ENCODE measurements around the gene B4GALNT2.
"Not testable (repeated sequence)": the region's sequence is repeated elsewhere in the genome, so short reads cannot be mapped to it uniquely, and the experiment has no call there.

The B4GALNT2 gene, protein sequence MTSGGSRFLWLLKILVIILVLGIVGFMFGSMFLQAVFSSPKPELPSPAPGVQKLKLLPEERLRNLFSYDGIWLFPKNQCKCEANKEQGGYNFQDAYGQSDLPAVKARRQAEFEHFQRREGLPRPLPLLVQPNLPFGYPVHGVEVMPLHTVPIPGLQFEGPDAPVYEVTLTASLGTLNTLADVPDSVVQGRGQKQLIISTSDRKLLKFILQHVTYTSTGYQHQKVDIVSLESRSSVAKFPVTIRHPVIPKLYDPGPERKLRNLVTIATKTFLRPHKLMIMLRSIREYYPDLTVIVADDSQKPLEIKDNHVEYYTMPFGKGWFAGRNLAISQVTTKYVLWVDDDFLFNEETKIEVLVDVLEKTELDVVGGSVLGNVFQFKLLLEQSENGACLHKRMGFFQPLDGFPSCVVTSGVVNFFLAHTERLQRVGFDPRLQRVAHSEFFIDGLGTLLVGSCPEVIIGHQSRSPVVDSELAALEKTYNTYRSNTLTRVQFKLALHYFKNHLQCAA

DNA sequence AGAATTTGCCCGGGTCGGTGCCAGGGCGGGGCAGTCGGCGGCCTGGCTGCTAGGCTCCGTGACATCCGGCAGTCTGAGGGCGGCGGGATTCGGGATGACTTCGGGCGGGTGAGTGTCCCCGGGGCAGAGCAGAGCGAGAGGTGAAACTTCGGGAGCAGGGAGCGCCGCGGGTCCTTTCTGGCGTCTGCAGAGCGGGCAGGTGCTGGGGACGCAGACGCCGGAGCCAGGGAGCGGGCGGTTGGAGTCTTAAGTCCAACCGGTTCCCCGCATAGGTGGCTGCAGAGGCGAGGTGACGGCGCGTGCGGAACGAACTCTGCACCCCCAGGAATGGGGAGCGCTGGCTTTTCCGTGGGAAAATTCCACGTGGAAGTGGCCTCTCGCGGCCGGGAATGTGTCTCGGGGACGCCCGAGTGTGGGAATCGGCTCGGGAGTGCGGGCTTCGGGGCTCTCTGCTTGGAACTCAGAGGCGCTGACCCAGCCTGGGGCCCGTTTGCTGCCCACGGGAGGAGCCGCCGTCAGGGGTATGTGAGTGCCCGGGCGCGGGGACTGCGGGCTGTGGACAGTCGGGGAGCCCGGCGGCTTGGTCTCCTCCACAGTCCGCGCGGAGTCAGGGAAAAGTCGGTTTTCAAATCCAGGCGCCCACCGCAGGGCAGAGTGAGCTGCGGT is at the start of gene B4GALNT2:
Gene B4GALNT2 (plus strand): TSS at position 71 of the 666 bp plus-strand sequence. CDS start 24 bp downstream, at position 95.
- DNase-seq = no peak

DNA sequence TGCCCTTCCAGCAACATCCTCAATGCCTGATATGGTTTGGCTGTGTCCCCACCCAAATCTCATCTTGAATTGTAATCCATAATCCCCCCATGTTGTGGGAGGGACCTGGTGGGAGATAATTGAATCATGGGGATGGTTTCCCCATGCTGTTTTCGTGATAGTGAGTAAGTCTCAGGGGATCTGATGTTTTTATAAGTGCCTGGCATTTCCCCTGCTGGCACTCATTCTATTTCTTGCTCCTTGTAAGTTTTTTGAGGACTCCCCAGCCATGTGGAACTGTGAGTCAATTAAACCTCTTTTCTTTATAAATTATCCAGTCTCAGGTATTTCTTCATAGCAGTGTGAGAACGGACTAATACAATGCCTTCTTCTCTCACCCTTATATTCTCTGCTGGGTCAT is 47.5 kb upstream of the B4GALNT2 start:
- not testable (repeated sequence) for DNase-seq

DNA sequence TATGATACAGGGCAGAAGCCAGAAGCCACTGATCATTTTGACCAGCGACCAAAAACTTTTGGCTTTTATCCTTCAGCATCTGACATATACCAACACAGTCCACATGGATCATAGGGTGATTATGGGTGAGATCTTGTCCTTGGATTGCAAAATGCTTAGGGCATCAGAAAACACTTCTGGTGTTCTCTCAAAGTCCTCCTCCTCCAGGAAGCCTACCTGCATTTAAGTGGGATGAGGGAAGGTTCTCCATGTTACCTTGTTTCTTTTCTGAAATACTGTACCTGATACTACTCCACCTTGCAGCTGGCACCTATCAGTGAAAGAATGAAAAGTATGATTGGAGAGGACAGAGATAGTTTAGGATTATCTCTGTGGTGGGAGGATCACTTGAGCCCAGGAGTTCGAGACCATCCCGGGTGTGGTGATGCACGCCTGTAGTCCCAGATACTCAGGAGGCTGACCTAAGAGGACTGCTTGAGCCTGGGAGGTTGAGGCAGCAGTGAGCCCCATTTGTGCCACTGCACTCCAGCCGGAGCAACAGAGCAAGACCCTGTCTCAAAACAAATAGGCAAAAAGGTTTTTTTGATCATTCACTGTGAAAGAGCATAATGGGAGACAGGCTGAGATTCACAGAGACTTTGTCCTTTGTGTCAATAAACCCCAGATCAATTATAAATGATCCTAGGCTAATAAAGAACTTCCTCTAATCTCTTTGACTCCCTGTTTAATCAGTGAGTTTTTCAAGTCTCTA is 46.8 kb upstream of the B4GALNT2 start:
- DNase-seq = no peak

DNA sequence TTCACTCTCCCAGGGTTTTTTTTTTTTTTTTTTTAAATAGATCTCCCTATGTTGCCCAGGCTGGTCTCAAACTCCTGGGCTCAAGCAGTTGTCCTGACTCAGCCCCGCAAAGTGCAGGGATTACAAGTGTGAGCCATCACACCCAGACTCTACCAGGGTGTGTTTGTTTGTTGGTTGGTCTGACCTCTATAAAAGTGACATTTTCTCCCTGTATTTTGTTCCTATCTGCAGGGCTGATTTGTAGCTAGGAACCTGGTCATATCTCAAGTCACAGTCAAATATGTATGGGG is 46.3 kb upstream of the B4GALNT2 start:
- DNase-seq = no peak

DNA sequence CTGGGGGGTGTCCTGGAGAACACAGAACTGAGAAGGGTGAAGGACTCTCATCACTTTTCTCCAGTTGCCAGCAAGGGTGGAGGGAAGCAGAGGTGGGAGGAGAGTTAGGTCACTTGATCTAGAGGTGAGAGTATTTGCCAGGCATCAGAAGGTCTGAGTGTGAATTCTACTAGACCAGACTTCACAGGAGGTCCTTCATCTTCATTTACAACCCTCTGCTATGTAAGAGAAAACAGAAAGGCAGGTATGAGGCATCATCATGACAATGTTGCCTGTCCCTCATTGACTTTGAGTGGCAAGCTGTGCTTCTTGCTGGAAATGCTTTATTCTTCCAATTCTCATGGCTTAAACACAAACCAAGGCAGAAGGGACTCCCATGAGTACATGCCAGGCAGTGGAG is 45.9 kb upstream of the B4GALNT2 start:
- DNase-seq = no peak

DNA sequence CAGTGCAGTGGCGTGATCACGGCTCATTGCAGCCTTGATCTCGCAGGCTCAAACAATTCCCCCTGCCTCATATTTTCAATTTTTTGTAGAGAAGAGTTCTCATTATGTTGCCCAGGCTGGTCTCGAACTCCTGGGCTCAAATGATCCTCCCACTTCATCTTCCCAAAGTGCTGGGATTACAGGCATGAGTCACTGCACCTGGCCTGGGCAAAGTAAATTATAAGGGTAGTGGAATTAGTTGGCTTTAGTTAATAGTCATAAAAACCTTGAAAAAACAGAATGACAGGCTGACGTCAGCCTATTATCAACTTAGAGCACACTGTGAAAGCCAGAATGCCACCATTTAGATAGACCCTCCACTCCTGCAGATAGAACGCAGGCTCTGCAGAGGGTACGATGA is 43.5 kb upstream of the B4GALNT2 start:
- no peak for DNase-seq

DNA sequence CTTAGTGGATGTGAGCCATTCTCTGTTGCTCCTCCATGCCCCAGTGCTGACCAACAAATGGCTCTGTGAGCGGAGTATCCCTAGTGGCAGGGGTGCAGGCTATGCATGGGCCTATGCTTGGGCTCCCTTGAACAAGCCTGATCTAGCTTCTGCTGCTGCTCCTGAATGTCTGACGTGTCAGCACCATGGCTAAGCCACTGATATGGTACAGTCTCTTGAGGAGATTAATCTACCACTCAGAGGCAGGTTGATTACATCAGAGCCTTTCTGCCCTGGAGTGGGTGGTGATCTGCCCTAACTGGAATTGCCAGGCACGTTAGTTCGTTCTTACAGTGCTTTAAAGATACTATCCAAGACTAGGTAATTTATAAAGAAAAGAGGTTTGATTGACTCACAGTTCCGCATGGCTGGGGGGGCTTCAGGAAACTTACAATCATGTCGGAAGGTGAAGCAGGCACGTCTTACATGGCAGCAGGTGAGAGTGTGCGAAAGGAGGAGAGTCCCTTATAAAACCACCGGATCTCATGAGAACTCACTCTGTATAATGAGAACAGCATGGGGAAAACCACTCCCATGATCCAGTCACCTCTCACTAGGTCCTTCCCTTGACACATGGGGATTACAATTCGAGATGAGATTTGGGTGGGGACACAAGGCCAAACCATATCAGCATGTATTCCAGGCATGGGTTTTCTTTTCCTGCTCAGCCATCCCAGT is 41.5 kb upstream of the B4GALNT2 start:
- no peak for DNase-seq

DNA sequence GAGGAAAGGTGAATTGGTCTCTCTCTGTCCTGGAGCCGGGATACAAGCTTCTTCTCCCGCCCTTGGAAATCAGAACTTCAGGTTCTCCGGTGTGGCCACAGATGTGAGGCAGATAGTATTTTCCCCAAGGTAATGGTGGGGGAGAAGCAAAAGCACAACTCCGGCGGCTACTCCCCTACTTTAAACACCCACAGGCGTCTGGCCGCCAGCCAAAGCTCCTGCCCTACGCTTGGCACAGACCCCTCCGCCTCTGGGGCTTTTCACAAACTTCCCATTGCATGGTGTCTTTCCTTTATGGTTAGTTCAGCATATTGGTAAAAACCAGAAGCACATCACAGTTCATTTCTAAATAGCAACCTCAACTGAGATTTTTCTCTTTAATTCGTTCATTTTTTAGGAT is 39.4 kb upstream of the B4GALNT2 start:
- DNase-seq = no peak

DNA sequence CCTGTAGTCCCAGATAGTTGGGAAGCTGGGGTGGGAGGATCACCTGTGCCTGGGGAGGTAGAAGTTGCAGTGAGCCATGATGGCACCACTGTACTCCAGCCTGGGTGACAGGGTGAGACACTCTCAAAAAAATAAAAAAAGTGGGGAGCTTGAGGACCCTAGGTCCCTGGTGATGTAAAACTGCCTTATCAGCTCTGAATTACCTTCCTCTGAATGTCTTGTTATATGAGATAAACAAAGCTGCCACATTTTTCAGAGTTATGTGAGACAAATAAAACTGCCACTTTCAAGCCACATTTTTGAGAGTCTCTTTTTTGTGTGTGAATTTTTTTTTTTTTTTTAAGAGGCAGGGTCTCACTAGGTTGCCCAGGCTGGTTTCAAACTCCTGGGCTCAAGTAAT is 32.0 kb upstream of the B4GALNT2 start:
- DNase-seq = no peak

DNA sequence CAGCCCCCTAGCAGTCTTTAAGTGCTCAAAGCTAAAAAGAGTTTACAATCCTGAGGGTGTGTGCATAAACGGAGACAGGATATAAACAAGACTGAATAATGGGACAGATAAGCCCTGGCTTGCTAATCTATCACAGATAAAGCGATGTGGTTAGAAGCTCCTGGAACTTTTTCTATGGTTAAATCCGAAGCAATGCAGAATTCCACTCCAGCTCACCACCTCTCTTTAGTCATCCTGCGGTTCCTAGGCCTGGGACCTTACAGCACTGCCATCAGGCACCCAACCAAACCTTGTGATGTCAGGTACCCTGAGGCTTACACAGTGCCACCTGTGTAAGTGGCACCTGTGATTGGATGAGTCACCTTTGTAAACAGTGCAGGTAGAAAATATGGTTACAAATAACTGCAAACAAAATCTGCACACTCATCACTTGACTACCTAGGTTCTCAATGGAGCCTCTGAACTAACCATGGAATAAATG is 31.5 kb upstream of the B4GALNT2 start:
- DNase-seq = no peak

DNA sequence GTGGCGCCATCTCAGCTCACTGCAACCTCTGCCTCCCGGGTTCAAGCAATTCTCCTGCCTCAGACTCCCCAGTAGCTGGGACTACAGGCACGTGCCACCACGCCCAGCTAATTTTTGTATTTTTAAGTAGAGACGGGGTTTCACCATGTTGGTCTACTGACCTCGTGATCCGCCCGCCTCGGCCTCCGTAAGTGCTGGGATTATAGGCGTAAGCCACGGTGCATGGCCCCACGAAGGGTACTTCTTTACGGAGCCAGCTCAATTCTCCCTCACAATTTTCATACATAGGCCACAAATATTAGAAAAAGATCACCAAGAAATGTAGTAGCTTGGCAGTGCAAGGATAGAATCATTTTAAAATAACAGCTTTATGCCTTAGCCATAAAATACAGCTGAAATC is 29.2 kb upstream of the B4GALNT2 start:
- DNase-seq = not testable (repeated sequence)

DNA sequence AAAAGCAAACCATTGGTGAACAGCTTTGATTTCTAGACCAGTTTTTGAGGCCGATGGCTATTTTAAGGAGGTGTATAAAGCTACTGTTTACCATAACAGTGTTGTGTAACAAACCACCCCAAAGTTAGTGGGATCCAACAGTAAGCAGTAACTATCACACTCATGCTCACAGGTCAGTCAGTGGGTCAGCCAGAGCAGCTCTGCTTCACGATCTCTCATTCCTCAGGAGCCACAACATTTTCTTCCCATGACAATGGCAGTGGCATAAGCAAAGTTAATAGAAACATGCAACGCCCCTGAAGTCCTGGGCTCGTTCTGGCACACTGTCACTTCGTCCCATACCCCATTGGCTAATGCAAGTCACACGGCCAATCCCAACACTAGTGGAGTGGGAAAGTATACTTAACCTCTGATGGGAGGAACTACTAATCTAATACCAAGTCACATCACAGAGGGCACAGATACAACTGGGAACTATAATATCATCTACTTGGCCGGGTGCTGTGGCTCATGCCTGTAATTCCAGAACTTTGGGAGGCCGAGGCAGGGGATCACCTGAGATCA is 28.0 kb upstream of the B4GALNT2 start:
- no peak for DNase-seq

DNA sequence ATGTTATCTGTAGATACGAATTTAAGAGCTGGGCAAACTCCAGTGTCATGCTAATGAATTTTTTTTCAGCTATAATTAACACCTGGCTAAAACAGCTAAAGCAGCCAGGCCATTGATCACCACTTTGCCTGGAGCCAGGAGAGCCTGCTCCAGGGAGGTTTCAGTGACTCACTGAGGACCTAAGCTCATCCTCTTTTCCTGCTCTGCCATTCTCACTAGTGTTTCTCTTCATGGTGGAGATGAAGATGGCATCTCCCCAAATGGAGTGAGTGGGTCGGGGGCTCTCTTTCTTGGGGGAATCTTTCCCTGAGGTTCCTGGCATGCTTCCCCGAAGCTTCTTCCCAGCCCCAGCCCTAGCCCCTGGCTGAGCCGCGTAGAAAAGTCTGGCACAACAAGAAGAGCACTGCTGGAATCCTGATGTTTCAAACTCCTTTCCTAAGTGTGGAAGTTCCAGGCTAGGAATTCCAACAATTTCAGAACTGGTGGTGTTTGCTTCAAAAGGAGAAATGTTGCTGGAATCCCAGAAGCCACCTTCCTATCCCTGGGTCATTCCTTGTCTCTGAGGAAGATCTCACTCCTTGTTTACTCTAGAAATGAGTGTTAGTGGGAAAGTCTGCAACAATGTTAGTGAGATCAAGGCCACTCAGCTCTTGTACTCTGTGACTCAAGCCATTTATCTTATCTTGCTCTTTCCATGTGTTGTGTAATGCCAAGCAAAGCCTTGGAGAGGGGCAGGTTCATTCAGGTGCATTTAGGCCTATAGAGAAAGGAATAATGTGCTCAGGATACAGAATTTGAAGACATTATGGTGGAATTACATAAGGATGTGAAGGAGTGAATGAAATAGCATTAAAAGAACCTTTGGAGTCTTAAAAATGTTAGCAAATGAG is 26.0 kb upstream of the B4GALNT2 start:
- DNase-seq = no peak

DNA sequence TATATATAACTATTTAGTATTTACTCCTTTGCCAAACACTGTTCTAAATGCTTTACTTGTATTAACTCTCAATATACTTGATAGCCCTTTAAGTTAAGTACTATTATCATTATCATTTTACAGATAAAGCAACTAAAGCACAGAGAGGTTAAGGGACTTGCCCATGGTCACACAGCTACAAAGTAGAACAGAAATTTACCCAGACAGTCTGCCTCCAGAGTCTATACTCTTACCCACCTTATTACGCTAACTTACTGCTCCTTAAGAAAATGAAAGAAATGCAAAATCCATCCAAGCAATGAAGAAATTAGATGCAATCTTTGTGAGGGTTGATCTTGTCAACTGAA is 25.4 kb upstream of the B4GALNT2 start:
- no peak for DNase-seq

DNA sequence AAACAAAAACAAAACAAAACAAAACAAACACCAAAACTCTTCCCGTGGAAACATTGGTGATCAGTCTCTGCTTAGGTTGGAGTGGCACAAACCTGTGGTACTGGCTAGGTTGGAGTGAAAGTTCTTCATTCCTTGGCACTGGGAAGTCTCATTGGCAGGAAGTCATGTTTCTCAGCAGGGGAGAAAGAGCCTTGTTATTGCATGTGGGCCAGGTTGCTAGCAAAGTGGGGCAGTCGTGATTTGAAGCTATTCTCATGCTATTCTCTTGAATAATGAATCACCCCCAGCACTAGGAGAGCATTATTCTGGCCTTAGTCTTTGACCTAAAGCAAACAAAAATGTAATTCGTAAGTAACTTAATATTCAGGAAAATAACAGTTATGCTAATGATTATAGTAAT is 24.3 kb upstream of the B4GALNT2 start:
- no peak for DNase-seq

DNA sequence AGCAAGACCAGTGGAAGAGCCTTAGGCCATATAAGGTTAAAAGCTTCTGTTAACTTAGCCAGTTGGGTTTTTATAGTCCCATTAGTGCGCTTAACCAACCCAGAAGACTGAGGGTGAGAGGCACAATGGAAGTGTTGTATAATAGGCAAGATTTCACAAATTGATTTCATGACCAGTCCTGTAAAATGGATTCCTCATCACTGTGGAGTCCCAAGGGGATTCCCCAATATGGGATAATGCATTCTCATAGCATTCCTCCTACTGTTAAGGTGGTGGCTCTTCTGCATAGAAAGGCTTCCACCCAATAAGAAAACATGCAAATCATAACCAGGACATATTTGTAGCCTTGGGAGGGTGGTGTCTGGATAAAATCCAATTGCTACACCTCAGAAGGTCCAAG is 22.1 kb upstream of the B4GALNT2 start:
- DNase-seq = no peak

DNA sequence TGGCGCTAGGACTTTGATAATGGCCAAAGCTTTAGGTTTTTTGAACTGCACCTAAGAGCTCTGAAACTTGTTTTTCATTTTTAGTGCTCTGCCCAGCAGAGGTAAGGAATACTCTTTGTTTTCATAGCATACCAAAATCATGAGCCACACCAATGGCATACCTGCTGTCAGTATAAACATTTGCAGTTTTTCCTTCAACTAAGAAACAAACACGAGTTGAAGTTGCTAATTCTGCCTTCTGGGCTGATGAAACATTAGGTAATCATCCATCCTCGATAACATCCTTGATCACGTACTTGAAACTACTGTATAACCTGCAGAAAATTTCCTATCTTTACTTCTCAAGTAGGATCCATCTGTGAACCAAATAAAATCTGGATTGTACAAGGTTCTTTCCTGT is 20.6 kb upstream of the B4GALNT2 start:
- no peak for DNase-seq

DNA sequence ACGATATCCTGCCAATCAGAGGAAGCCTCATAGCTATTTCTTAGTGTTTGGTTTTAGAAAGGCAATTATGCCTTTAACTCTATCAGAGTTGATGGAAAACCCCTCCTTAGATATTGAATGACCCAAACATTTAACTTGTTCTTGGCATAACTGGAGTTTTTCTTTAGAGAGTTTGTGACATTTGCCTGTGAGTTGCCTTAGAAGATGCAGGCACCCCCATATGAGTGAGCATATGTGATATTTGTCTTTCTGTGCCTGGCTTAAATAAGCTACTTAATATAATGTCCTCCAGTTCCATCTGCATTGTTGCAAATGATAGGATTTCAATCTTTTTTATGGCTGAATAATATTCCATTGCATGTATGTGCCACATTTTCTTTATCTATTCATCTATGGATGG is 19.6 kb upstream of the B4GALNT2 start:
- no peak for DNase-seq

DNA sequence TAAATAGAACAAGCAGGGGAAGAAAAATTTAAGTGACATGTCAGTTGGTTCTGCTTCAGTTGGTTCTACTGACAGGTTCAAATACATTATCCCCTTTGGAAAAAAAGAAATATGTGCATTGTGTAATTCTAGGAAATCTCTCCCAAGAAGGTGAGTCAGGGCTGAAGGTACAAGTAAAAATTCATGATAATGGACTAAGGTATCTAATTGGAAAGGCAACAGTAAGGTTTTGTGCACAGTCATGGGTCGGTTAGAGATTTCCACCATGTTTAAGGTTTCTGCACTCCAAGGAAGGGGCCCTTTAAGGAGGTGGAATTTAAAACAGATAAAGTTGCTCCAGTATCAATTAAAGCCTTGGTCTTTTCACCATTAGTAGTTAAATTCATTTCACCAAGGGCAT is 17.9 kb upstream of the B4GALNT2 start:
- no peak for DNase-seq

DNA sequence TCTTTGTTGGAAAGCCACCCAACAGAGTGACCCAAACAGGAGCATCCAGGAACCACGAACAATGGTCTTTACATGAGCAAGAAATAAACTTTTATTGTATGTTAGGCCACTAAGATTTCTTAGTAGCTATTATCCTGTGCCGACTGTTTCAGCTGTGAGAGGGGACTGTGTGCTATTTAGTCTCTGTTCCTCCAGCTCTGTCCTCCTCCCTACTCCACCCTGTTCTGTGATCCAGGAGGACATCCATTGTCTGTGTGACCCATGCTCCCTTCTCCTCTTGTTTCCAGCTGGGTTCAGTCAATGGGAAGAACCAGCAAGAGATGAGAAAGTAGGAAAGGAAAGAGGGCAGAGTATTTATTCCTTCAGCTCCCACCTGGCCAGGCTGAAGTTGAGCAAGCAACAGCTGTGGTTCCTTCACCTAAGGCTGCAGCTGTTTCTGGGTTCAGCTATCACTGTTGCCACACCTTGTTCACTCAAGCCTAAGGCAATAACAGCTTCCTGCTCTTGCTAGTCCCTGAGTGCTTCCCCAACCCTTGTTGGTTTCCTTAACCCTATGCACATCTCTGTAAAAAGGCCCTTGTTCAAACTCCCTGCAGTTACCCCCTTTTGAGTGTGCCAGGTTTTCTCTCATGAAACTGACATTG is 14.9 kb upstream of the B4GALNT2 start:
- DNase-seq = no peak

DNA sequence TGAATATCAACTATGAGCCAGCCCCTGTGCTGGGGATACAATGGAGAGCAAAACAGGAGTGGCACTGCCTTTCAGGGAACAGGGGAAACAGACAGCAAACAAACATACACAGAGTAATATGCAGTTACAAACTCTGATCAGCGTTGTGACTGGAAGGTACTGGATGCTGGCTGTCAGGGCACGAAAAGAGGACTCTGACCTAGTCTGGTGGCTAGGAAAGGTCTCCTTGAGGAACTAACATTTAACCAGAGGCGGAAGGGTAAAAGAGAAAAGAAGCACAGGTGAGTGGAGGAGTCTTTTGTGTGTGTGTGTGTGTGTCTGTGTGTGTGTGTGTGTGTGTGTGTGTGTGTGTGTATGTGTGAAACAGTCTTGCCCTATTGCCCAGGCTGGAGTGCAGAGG is 12.4 kb upstream of the B4GALNT2 start:
- DNase-seq = no peak

All from stimulated activated naive CD4-positive, alpha-beta T cell treated with Interleukin-2 at 50 U/mL for 16 hours (primary cell).